ENCODE measurements around the gene DNER. TPM values are rescaled to one million over a fixed set of nuclear protein-coding genes. Genes with fewer than 3 reads are reported as not detected.

Gene DNER
- total RNA-seq, 3 donors from 2014 or later: 0.55 to 8.4 (median 0.99) TPM

- intact Hi-C loops (cut with DNase I, micrococcal nuclease): no loop called here
- no peaks in the 10 kb centered on the region for H3K4me1 ChIP-seq (ENCODE audit: low read depth)
- DNase-seq (no peak), ATAC-seq (no peak)
- H3K4me3 ChIP-seq: no peak overlapping the region
- no peaks in the 10 kb centered on the region for H3K9me3 ChIP-seq
- H3K36me3 ChIP-seq (ENCODE audit: low read depth): no peaks in the 10 kb centered on the region
- no peak for TF ChIP-seq CTCF (IDR thresholded peaks at IDR 0.05)
These were observed 101.9 kb downstream of the DNER start for GRCh38 chr2:229612384-229612971.

DNA sequence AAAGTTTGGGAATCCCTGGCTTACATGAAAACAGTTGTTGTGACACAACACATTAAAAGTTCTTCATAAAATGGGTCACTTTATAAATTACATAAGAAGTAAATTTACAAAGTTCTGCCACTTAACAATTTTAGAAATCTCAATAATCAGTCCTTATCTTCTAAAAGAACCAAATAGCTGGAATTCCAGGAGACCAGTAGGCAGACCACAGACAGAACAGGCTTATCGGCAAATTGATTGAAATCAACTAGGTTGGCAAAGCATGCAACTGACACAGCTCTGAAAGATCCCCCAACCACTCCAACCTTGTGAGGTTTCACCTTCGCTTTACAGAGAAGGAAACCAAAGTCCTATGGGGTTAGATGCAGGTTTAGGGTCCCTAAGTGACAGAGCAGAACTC is 103.0 kb downstream of the DNER start:
- intact Hi-C loops (cut with DNase I, micrococcal nuclease): no loop called here
- no peaks in the 10 kb centered on the region for H3K9me3 ChIP-seq
- no peak for TF ChIP-seq CTCF (IDR thresholded peaks at IDR 0.05)
- ATAC-seq: no peak
- DNase-seq: no peak
- H3K36me3 ChIP-seq (ENCODE audit: low read depth): no peaks in the 10 kb centered on the region
- H3K4me3 ChIP-seq: no peak overlapping the region
- H3K4me1 ChIP-seq (ENCODE audit: low read depth): no peaks in the 10 kb centered on the region

DNA sequence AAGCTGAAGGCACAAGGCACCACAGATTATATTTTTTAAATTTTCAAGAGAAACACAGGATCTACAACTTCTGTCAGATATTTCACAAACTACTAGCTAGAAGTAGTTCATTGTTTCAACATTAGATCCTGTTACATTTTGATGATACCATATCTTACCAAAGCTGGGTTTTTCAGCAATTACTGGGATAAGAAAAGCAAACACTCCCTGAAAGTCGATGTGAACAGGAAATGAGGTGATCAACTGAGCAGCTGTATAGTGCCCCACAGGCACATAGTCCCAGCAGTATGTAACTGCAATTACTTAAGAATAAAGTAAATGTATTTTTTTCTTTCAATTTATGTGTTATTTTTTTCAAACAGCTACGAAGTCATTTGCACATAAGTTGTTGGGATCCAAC is 103.5 kb downstream of the DNER start:
- no peaks in the 10 kb centered on the region for H3K4me1 ChIP-seq (ENCODE audit: low read depth)
- DNase-seq (no peak), ATAC-seq (no peak)
- H3K9me3 ChIP-seq: no peaks in the 10 kb centered on the region
- H3K4me3 ChIP-seq: no peak overlapping the region
- H3K36me3 ChIP-seq (ENCODE audit: low read depth): no peaks in the 10 kb centered on the region
- intact Hi-C loops (cut with DNase I, micrococcal nuclease): no loop called here
- TF ChIP-seq CTCF (IDR thresholded peaks at IDR 0.05): no peak

GRCh38 chr2:229610333-229610732 is 104.0 kb downstream of the DNER start:
- no peak for ATAC-seq
- DNase-seq: no peak
- intact Hi-C loops (cut with DNase I, micrococcal nuclease): no loop called here
- no peak for TF ChIP-seq CTCF (IDR thresholded peaks at IDR 0.05)
- H3K4me1 ChIP-seq (ENCODE audit: low read depth): no peaks in the 10 kb centered on the region
- H3K36me3 ChIP-seq (ENCODE audit: low read depth): no peaks in the 10 kb centered on the region
- H3K9me3 ChIP-seq: no peaks in the 10 kb centered on the region
- no peak overlapping the region for H3K4me3 ChIP-seq

DNA sequence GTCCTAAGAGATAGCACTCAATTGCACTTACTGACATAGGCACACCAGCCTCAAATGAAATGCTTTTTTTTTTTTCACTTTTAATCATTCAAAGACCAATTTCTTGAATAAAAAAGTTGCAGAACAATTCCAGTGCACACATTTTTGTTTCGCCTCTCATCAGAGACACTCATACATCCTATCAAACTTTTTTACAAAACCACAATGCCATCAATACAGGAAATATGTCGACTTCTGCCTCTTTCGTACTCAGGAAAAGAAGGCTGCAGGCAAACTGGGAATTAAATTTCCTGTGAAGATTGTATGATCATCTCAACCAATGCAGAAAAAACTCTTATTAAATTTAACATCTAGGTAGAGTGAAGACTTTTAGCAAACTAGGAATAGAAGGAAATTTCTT is 112.4 kb downstream of the DNER start:
- H3K9me3 ChIP-seq: no peaks in the 10 kb centered on the region
- H3K4me1 ChIP-seq (ENCODE audit: low read depth): no peaks in the 10 kb centered on the region
- DNase-seq: no peak
- intact Hi-C loops (cut with DNase I, micrococcal nuclease): no loop called here
- no peak for ATAC-seq
- no peaks in the 10 kb centered on the region for H3K36me3 ChIP-seq (ENCODE audit: low read depth)
- no peak overlapping the region for H3K4me3 ChIP-seq
- TF ChIP-seq CTCF (IDR thresholded peaks at IDR 0.05): no peak

DNA sequence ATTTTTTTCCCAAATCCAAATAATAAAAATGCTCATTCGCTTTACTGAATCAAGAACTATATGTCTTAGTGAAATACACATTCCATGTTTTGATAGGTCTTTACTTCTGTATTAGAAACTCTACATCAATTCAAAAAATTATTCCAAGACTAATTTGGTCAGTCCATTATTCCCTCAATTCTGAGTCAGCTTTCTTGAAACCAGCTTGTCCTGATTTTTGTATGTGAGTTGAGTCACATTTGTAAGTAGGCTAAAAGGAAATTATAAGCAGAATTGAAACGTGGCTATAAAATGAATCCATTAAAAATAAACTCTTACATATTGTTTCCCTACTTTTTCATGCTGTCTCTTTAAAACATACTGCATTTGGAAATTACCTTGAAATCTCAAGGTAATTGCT is 113.0 kb downstream of the DNER start:
- DNase-seq (no peak), ATAC-seq (no peak)
- H3K36me3 ChIP-seq (ENCODE audit: low read depth): no peaks in the 10 kb centered on the region
- intact Hi-C loops (cut with DNase I, micrococcal nuclease): no loop called here
- H3K4me3 ChIP-seq: no peak overlapping the region
- H3K4me1 ChIP-seq (ENCODE audit: low read depth): no peaks in the 10 kb centered on the region
- TF ChIP-seq CTCF (IDR thresholded peaks at IDR 0.05): no peak
- H3K9me3 ChIP-seq: no peaks in the 10 kb centered on the region
